GM23248 (cell line): ENCODE data around the gene SLC25A33.

ENCODE experiments used
- EZH2 ChIP-seq: fragments of 200-600 bp; sonication (generic); IDR thresholded peaks from 2 replicates; pipeline ENCODE4 v1.6.1; 2018; ENCODE audit warnings: antibody characterized with exemption, mild to moderate bottlenecking; ENCODE audit not compliant: insufficient read depth, poor library complexity, severe bottlenecking
- EZH2phosphoT487 ChIP-seq: fragments of 200-600 bp; sonication (generic); IDR thresholded peaks from 2 replicates; pipeline ENCODE4 v1.6.1; 2018; ENCODE audit warnings: antibody characterized with exemption, moderate library complexity, mild to moderate bottlenecking, low read depth; ENCODE audit not compliant: insufficient read depth

- TF ChIP-seq EZH2, result no peak
- TF ChIP-seq EZH2phosphoT487, result no peak
Observed at GRCh38 chr1:9539829-9540550, 725 bp downstream of the SLC25A33 start.
